ENCODE results near the gene LINGO4. TPM values are rescaled to one million over a fixed set of nuclear protein-coding genes. Genes with fewer than 3 reads are reported as not detected.

LINGO4 gene
- total and polyA plus RNA-seq, 2 of the 13 experiments (the other 11 are each of a cell fraction or from before 2014, with no cell fraction given) = 0.02 to 0.05 TPM

- TF ChIP-seq YEATS2 (CRISPR knock-in tag; IDR thresholded peaks at IDR 0.05; ENCODE audit: borderline replicate concordance) = peak; percentile 72; the same call in 1 of the 2 replicates
- no peak for TF ChIP-seq ARHGAP35 (CRISPR knock-in tag; IDR thresholded peaks at IDR 0.05; ENCODE audit: borderline replicate concordance)
- TF ChIP-seq ZNF530 (CRISPR knock-in tag; IDR thresholded peaks at IDR 0.05; ENCODE audit: low read depth) = no peak
- TF ChIP-seq BRCA1 (CRISPR knock-in tag; IDR thresholded peaks at IDR 0.05) = no peak
- peak; percentile 48 for TF ChIP-seq FOSL2 (CRISPR knock-in tag; IDR thresholded peaks at IDR 0.05)
- TF ChIP-seq, protein P1, sequence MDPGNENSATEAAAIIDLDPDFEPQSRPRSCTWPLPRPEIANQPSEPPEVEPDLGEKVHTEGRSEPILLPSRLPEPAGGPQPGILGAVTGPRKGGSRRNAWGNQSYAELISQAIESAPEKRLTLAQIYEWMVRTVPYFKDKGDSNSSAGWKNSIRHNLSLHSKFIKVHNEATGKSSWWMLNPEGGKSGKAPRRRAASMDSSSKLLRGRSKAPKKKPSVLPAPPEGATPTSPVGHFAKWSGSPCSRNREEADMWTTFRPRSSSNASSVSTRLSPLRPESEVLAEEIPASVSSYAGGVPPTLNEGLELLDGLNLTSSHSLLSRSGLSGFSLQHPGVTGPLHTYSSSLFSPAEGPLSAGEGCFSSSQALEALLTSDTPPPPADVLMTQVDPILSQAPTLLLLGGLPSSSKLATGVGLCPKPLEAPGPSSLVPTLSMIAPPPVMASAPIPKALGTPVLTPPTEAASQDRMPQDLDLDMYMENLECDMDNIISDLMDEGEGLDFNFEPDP (CRISPR knock-in tag; conservative IDR thresholded peaks at IDR 0.05) = peak; percentile 96; the same call in 1 of the 2 replicates
- TF ChIP-seq, protein P2, sequence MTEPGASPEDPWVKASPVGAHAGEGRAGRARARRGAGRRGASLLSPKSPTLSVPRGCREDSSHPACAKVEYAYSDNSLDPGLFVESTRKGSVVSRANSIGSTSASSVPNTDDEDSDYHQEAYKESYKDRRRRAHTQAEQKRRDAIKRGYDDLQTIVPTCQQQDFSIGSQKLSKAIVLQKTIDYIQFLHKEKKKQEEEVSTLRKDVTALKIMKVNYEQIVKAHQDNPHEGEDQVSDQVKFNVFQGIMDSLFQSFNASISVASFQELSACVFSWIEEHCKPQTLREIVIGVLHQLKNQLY (CRISPR knock-in tag; IDR thresholded peaks at IDR 0.05) = peak; percentile 99
- no peak for TF ChIP-seq MAZ (IDR thresholded peaks at IDR 0.05; ENCODE audit: borderline replicate concordance, low read depth, low read length)
- peak; percentile 58; the same call in 1 of the 2 replicates for TF ChIP-seq MAZ (CRISPR knock-in tag; IDR thresholded peaks at IDR 0.05; ENCODE audit: low read depth)
- TF ChIP-seq ZNF724P (CRISPR knock-in tag; IDR thresholded peaks at IDR 0.05; ENCODE audit: borderline replicate concordance) = no peak
- no peak for TF ChIP-seq EZH2 (conservative IDR thresholded peaks at IDR 0.05; ENCODE audit: low read depth, low read length)
- 0 out of 2 replicates have a peak, but pooled peaks have one; percentile 56 for TF ChIP-seq SMAD3 (CRISPR knock-in tag; IDR thresholded peaks at IDR 0.05)
- TF ChIP-seq, protein P3, sequence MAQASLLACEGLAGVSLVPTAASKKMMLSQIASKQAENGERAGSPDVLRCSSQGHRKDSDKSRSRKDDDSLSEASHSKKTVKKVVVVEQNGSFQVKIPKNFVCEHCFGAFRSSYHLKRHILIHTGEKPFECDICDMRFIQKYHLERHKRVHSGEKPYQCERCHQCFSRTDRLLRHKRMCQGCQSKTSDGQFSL (CRISPR knock-in tag; IDR thresholded peaks at IDR 0.05) = peak; percentile 93
- TF ChIP-seq GPBP1L1 (CRISPR knock-in tag; IDR thresholded peaks at IDR 0.05) = no peak
- TF ChIP-seq HMG20A (CRISPR knock-in tag; IDR thresholded peaks at IDR 0.05; ENCODE audit: borderline replicate concordance) = peak; percentile 58; the same call in 1 of the 2 replicates
- TF ChIP-seq ZNF569 (CRISPR knock-in tag; IDR thresholded peaks at IDR 0.05; ENCODE audit: borderline replicate concordance) = no peak
- TF ChIP-seq, protein P4, sequence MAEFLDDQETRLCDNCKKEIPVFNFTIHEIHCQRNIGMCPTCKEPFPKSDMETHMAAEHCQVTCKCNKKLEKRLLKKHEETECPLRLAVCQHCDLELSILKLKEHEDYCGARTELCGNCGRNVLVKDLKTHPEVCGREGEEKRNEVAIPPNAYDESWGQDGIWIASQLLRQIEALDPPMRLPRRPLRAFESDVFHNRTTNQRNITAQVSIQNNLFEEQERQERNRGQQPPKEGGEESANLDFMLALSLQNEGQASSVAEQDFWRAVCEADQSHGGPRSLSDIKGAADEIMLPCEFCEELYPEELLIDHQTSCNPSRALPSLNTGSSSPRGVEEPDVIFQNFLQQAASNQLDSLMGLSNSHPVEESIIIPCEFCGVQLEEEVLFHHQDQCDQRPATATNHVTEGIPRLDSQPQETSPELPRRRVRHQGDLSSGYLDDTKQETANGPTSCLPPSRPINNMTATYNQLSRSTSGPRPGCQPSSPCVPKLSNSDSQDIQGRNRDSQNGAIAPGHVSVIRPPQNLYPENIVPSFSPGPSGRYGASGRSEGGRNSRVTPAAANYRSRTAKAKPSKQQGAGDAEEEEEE (CRISPR knock-in tag; IDR thresholded peaks at IDR 0.05; ENCODE audit: borderline replicate concordance) = no peak
- TF ChIP-seq ARID5B (CRISPR knock-in tag; IDR thresholded peaks at IDR 0.05) = peak; percentile 65
Measured at GRCh38 chr1:151832318-151832980, 27.2 kb upstream of the LINGO4 start (continued).

Measured in HepG2 (cell line).